ENCODE results near the gene EHD1. TPM values are rescaled to one million over a fixed set of nuclear protein-coding genes. Genes with fewer than 3 reads are reported as not detected.
A peak's percentile ranks its signal among the peaks of the same experiment; 100 is the strongest.

EHD1 gene
- total RNA-seq, 4 donors from 2014 or later, result 67.9 to 202 (median 116) TPM

DNA sequence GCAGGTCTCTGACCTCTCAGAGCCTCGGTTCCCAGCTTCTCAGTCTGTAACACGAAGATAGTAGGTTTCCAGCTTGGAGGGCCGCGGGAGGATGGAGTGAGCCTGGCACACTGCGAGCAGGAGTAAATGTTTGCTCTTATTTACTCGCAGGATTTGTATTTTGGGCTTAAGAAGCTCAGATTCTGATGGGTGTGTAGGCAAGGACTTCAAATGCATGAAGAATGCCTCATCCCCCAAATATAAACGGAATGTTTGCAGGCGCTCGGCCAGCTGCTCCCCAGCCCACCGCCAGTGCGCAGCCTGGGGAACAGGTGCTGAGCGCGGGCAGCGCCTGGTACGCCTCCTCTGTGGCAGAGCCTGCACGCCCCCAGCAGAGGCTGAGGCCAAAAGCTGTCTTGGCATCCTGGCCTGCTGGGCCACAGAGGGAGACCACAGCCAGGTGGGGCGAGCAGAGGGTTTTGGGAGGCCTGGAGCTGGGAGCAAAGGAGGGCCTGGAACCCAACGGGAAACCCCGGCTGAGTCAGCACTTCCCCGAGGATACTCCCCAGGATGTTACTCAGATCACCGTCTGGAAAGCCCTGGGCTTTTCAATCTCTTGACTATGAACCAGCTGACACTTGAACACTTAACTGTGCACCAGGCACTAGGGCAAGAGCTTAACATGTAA lies 9.4 kb downstream of the EHD1 start:
- Histone ChIP-seq H3K27me3 (no peaks in the 10 kb centered on the region), H3K4me1 (peaks cover 65 to 83% (median 71%) of the 10 kb centered on the region in 4 donors), H3K4me3 (no peak overlapping the region), H3K36me3 (peaks cover 0 to 5% (median 0%) of the 10 kb centered on the region in 4 donors), H3K9me3 (no peaks in the 10 kb centered on the region), H3K27ac (peak overlapping the region; percentile 79 to 96 (median 94))
- no peak for DNase-seq
- intact Hi-C loops (cut with DNase I; ENCODE audit: low total_unique reads), result no loop called here
- in situ Hi-C loops (cut with MboI; ENCODE audit: low pct_ligation_motif_present in 1 of 4, low pct_unique_long_range_greater_than_20kb in 1 of 4, low sequenced_read_pairs in 3 of 4), result no loop called here
- TF ChIP-seq POLR2A (IDR thresholded peaks at IDR 0.05), result no peak
- 52 to 64% methylated on average over 4 to 21 of the region's 21 CpGs for WGBS, 2 donors (ENCODE audit: low coverage in 1 of 2)

DNA sequence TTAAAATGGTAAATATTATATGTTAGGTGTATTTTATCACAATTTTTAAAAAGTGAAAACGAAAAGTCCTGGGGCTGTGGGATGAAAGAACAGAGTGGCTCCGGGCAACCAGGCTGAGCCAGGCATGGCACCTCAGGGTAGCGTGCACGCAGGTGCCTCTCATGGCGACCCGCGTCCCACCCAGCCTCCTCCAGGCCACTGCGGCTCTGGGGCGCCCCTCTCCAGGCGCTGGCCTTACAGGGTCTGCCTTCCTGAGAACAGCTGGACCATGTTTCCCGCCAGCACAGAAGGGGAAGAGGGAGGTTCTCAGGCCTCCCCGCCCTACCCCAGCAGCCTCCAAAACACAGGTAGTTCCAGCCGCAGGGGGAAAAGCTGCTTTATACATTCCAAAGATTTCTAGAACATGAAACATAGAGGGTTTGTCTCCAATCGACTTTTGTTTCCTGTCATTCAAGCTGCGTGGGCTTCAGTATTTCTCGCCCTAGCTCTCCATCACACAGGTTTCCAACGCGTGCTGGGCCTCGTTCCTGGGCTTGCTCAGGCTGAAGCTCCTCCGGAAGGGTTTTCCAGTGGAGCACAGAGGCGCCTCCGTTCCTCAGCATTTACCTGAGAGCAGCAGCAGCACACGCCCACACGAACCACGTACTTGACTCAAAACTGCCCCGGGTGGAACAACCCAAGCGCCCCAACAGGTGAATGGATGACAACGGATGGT lies 10.5 kb downstream of the EHD1 start:
- 76 to 93% methylated on average over 3 to 28 of the region's 28 CpGs for WGBS, 2 donors (ENCODE audit: low coverage in 1 of 2)
- Histone ChIP-seq H3K4me1 (peaks cover 71 to 88% (median 75%) of the 10 kb centered on the region in 4 donors), H3K27ac (peak overlapping the region; percentile 79 to 96 (median 94)), H3K36me3 (no peaks in the 10 kb centered on the region), H3K27me3 (no peaks in the 10 kb centered on the region), H3K4me3 (no peak overlapping the region), H3K9me3 (no peaks in the 10 kb centered on the region)
- intact Hi-C loops (cut with DNase I; ENCODE audit: low total_unique reads), result no loop called here
- in situ Hi-C loops (cut with MboI; ENCODE audit: low pct_ligation_motif_present in 1 of 4, low pct_unique_long_range_greater_than_20kb in 1 of 4, low sequenced_read_pairs in 3 of 4), result no loop called here
- TF ChIP-seq, protein P1, sequence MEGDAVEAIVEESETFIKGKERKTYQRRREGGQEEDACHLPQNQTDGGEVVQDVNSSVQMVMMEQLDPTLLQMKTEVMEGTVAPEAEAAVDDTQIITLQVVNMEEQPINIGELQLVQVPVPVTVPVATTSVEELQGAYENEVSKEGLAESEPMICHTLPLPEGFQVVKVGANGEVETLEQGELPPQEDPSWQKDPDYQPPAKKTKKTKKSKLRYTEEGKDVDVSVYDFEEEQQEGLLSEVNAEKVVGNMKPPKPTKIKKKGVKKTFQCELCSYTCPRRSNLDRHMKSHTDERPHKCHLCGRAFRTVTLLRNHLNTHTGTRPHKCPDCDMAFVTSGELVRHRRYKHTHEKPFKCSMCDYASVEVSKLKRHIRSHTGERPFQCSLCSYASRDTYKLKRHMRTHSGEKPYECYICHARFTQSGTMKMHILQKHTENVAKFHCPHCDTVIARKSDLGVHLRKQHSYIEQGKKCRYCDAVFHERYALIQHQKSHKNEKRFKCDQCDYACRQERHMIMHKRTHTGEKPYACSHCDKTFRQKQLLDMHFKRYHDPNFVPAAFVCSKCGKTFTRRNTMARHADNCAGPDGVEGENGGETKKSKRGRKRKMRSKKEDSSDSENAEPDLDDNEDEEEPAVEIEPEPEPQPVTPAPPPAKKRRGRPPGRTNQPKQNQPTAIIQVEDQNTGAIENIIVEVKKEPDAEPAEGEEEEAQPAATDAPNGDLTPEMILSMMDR (IDR thresholded peaks at IDR 0.05), result no peak
- TF ChIP-seq POLR2A (IDR thresholded peaks at IDR 0.05) (no peak), POLR2AphosphoS5 (IDR thresholded peaks at IDR 0.05) (no peak), EP300 (IDR thresholded peaks at IDR 0.05; ENCODE audit: low read depth) (no peak)
- no peak for DNase-seq

DNA sequence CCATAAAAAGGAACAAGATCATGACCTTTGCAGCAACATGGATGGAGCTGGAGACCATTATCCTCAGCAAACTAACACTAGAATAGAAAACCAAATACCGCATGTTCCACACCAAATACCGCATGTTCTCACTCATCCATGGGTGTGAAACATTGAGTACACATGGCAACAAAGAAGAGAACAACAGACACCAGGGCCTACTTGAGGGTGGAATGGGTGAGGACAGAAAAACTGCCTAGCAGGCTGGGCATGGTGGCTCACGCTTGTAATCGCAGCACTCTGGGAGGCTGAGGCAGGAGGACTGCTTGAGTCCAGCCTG lies 12.3 kb downstream of the EHD1 start:
- no peak for DNase-seq
- Histone ChIP-seq H3K9me3 (no peaks in the 10 kb centered on the region), H3K27me3 (no peaks in the 10 kb centered on the region), H3K27ac (peak overlapping the region; percentile 93 to 96 (median 94)), H3K36me3 (no peaks in the 10 kb centered on the region), H3K4me1 (peaks cover 57 to 86% (median 65%) of the 10 kb centered on the region in 4 donors), H3K4me3 (no peak overlapping the region)
- in situ Hi-C loops (cut with MboI; ENCODE audit: low pct_ligation_motif_present in 1 of 4, low pct_unique_long_range_greater_than_20kb in 1 of 4, low sequenced_read_pairs in 3 of 4), result no loop called here
- no peak for TF ChIP-seq POLR2A (IDR thresholded peaks at IDR 0.05)
- no peak for TF ChIP-seq EP300 (IDR thresholded peaks at IDR 0.05; ENCODE audit: low read depth)
- WGBS, 2 donors (ENCODE audit: low coverage in 1 of 2), result 81% methylated on average over 4 of the region's 4 CpGs; no CpG with 5 or more reads in 1 of the 2 donors
- intact Hi-C loops (cut with DNase I; ENCODE audit: low total_unique reads), result no loop called here

DNA sequence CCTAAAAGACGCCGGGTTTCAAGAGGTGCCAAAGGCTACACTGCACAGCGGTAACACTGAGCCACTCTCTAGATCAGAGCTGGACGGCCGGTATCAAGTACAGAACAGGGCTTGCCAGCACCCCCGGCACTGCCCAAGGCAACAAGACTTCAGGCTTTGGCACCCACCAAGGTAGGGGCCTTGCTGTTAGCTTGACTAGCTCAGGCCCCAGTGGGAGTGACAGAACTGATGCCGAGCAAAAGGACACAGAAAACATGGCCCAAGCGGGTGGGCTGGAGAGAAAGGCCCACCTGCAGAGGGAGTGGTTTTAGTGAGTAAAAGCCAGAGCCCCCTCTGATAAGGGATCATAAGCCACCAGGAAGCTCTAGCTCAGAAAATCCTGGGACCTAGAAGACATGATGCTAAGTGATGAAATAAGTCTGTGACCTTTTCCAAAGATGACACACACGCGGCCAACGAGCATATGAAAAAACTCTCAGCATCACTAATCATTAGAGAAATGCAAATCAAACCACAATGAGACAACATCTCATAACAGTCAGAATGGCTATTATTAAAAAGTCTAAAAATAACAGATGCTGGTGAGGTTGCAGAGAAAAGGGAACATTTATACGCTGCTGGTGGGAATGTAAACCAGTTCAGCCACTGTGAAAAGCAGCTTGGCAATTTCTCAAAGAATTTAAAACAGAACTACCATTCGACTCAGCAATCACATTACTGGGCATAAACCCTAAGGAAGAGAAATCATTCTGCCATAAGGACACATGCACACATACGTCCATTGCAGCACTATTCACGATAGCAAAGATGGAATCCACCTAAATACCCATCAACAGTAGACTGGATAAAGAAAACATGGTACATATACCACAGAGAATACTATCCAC lies 12.9 kb downstream of the EHD1 start:
- in situ Hi-C loops (cut with MboI; ENCODE audit: low pct_ligation_motif_present in 1 of 4, low pct_unique_long_range_greater_than_20kb in 1 of 4, low sequenced_read_pairs in 3 of 4), result no loop called here

DNA sequence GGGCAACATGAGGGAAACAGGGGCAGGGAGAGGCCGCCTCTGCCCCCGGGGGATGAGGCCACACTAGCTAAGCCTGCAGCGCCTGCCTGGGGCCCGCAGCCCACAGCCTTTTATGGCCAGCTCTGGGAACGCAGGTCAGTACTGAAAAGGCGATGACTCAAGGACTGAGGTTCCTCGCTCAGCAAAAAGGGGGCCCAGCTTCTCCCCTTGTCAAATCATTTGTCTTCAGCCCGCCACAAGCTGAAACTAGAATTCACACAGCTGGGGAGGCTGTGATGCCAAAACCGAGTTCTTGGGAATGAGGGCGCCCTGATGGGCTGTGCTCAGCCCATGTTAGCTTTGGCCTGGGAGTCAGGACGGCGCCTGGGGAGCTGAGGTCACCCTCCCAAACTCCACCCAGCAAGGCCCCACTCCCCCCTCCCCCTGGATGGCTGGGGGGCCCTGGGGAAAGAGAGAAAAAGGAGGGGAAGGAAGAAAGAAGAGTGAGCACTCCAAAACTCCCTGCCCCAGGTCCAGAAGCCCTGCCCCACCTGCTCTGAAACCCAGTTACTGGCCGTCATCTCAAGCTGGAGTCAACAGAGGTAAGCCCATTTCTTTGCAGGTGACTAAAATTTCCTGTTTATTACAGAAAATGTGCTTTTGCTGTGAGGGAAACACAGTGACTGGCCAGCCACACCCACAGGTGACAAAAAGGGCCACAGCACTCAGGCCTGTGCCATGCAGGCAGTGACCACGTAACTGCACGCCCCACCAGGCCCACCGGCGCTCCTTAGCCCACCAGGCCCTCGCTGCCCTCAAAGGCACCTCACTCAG lies 13.7 kb downstream of the EHD1 start:
- in situ Hi-C loops (cut with MboI; ENCODE audit: low pct_ligation_motif_present in 1 of 4, low pct_unique_long_range_greater_than_20kb in 1 of 4, low sequenced_read_pairs in 3 of 4), result no loop called here
- WGBS, 2 donors (ENCODE audit: low coverage in 1 of 2), result 65% methylated on average over 18 of the region's 18 CpGs; no CpG with 5 or more reads in 1 of the 2 donors
- Histone ChIP-seq H3K4me3 (peak overlapping the region in 1 of 4 donors; percentile 20), H3K36me3 (no peaks in the 10 kb centered on the region), H3K27me3 (no peaks in the 10 kb centered on the region), H3K4me1 (peaks cover 42 to 83% (median 53%) of the 10 kb centered on the region in 4 donors), H3K9me3 (no peaks in the 10 kb centered on the region), H3K27ac (peak overlapping the region; percentile 93 to 96 (median 94))
- intact Hi-C loops (cut with DNase I; ENCODE audit: low total_unique reads), result no loop called here
- TF ChIP-seq POLR2AphosphoS5 (IDR thresholded peaks at IDR 0.05), result peak in 1 of 3 donors; percentile 34
- TF ChIP-seq POLR2A (IDR thresholded peaks at IDR 0.05), result no peak
- peak; percentile 66 for DNase-seq

More for the DNA sequence above, 12.9 kb downstream of the EHD1 start:
- Histone ChIP-seq H3K36me3 (no peaks in the 10 kb centered on the region), H3K27ac (peak overlapping the region; percentile 93 to 96 (median 94)), H3K27me3 (no peaks in the 10 kb centered on the region), H3K9me3 (no peaks in the 10 kb centered on the region), H3K4me3 (peak overlapping the region in 1 of 4 donors; percentile 11), H3K4me1 (peaks cover 50 to 83% (median 59%) of the 10 kb centered on the region in 4 donors)
- DNase-seq, result no peak
- intact Hi-C loops (cut with DNase I; ENCODE audit: low total_unique reads), result no loop called here
- TF ChIP-seq EP300 (IDR thresholded peaks at IDR 0.05; ENCODE audit: low read depth) (no peak), POLR2AphosphoS5 (IDR thresholded peaks at IDR 0.05) (peak in 2 of 3 donors; percentile 20 to 56)
- 44 to 55% methylated on average over 7 to 15 of the region's 15 CpGs for WGBS, 2 donors (ENCODE audit: low coverage in 1 of 2)
